ENCODE data around the gene SKOR1.

DNA sequence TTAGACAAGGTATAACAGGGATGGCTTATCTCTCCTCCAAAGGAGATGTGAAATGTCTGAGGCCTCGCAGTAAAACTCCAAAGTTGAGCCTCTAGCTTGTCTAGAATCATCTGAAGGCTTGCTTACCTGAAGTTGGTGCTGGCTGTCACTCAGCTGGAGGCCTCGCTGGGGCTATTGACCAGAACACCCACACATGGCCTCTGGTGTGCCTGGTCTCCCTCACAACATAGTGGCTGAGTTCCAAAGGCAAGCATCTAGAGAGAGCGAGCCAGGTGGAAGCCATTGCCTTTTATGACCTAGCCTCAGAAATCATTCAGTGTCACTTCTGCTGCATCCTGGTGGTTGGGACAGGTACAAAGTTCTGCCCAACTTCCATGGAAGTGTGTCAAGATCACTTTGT lies 31.9 kb downstream of the SKOR1 start:
- TF ChIP-seq POLR2AphosphoS5 (IDR thresholded peaks at IDR 0.05; ENCODE audit: low read depth): no peak
- TF ChIP-seq, protein P1, sequence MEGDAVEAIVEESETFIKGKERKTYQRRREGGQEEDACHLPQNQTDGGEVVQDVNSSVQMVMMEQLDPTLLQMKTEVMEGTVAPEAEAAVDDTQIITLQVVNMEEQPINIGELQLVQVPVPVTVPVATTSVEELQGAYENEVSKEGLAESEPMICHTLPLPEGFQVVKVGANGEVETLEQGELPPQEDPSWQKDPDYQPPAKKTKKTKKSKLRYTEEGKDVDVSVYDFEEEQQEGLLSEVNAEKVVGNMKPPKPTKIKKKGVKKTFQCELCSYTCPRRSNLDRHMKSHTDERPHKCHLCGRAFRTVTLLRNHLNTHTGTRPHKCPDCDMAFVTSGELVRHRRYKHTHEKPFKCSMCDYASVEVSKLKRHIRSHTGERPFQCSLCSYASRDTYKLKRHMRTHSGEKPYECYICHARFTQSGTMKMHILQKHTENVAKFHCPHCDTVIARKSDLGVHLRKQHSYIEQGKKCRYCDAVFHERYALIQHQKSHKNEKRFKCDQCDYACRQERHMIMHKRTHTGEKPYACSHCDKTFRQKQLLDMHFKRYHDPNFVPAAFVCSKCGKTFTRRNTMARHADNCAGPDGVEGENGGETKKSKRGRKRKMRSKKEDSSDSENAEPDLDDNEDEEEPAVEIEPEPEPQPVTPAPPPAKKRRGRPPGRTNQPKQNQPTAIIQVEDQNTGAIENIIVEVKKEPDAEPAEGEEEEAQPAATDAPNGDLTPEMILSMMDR (IDR thresholded peaks at IDR 0.05; ENCODE audit: insufficient read depth, low read length): no peak
